K562 (cell line): Measurements from ENCODE around the gene HEPACAM.

Source experiments
- BRD9 ChIP-seq: fragments of 450-650 bp; IDR thresholded peaks from 2 replicates; pipeline ENCODE4 v1.6.1; 2018; ENCODE audit warnings: low read depth; ENCODE audit not compliant: partially characterized antibody
- CREB1 ChIP-seq, 2 experiments: sonication (generic) in 1 of 2; formaldehyde crosslinking in 1 of 2; IDR thresholded peaks; 2 replicates each; pipeline versions ENCODE4 v1.6.1 to v1.8.0; 2012 to 2022; ENCODE audit warnings: inconsistent platforms in 1 of 2, mild to moderate bottlenecking in 1 of 2, missing genetic modification reagents in 1 of 2, moderate library complexity in 1 of 2
- CTCF ChIP-seq, 3 experiments: IDR thresholded peaks in 2 of 3; conservative IDR thresholded peaks in 1 of 3; 2 replicates each; pipeline ENCODE4 v1.5.1; 2011 to 2012; ENCODE audit warnings: low read length in 3 of 3, mild to moderate bottlenecking in 3 of 3, control low read depth in 2 of 3, improper control_type of control experiment in 1 of 3, inconsistent platforms in 1 of 3, low read depth in 1 of 3, mixed read lengths in 1 of 3, moderate library complexity in 1 of 3; ENCODE audit not compliant: insufficient read depth in 2 of 3
- FOXP4 ChIP-seq: sonication (generic); formaldehyde crosslinking; IDR thresholded peaks from 2 replicates; pipeline ENCODE4 v1.8.0; 2022; ENCODE audit warnings: mild to moderate bottlenecking, missing genetic modification reagents, borderline replicate concordance
- GATAD2B ChIP-seq: fragments of 450-650 bp; IDR thresholded peaks from 2 replicates; pipeline ENCODE4 v1.6.1; 2017; ENCODE audit warnings: mild to moderate bottlenecking, borderline replicate concordance
- GTF3C2 ChIP-seq: IDR thresholded peaks from 3 replicates; pipeline ENCODE4 v1.6.1; 2011; ENCODE audit warnings: borderline replicate concordance, mild to moderate bottlenecking, moderate library complexity; ENCODE audit not compliant: insufficient read length; ENCODE audit errors: extremely low read depth
- HOMEZ ChIP-seq: fragments of 250-450 bp; sonication (Bioruptor Pico); IDR thresholded peaks from 2 replicates; pipeline ENCODE4 v1.4.0; 2020; ENCODE audit warnings: mild to moderate bottlenecking, moderate library complexity
- RFX5 ChIP-seq: IDR thresholded peaks from 2 replicates; pipeline ENCODE4 v1.6.1; 2011; ENCODE audit warnings: low read depth, mild to moderate bottlenecking, improper control_type of control experiment, low read length
- TAF15 ChIP-seq: fragments of 200-400 bp; formaldehyde crosslinking; IDR thresholded peaks from 2 replicates; pipeline ENCODE4 v1.6.1; 2017; ENCODE audit warnings: mild to moderate bottlenecking, low read depth, low read length, moderate library complexity

- TF ChIP-seq BRD9 (no peak), GTF3C2 (no peak), CTCF (IDR thresholded peaks at IDR 0.05 in 2 of 3, conservative IDR thresholded peaks at IDR 0.05 in 1 of 3; ENCODE audit: insufficient read depth in 2 of 3, low read depth in 1 of 3, low read length in 3 of 3) (no peak), RFX5 (no peak), TAF15 (no peak), HOMEZ (CRISPR knock-in tag) (no peak), FOXP4 (CRISPR knock-in tag) (no peak), GATAD2B (no peak), CREB1 (IDR thresholded peaks at IDR 0.05) (no peak), CREB1 (CRISPR knock-in tag; IDR thresholded peaks at IDR 0.05) (no peak)
Measured at GRCh38 chr11:124918950-124919349, 16.9 kb downstream of the HEPACAM start, which contains the start of gene HEPN1.
